GM12878 (cell line): ENCODE results near the gene UAP1L1. TPM values are rescaled to one million over a fixed set of nuclear protein-coding genes. Genes with fewer than 3 reads are reported as not detected.

Experiments used
- ATAC-seq: fragments of 200-7000 bp; cut with Tn5 transposase; 3 replicates; pipeline ENCODE4 v1.9.1; 2020; ENCODE audit warnings: mild to moderate bottlenecking, moderate library complexity
- BruUV-seq: library from RNA; stranded (reverse); fragments of 400-500 nt; replicated peaks from 2 replicates; lab custom pipeline; 2021; lab: Mats Ljungman, UMichigan
- CTCF ChIA-PET: fragments of 300-600 bp; sonication (Branson Sonifier 250); formaldehyde crosslinking; extraction: SDS; loops from one replicate; lab custom pipeline; 2021; ENCODE audit warnings: inconsistent platforms; lab: Yijun Ruan, JAX
- POLR2A ChIA-PET: fragments of 350-600 bp; formaldehyde crosslinking; extraction: SDS; loops from one replicate; lab custom pipeline; 2021; ENCODE audit warnings: inconsistent platforms; lab: Charles Lee
- RAD21 ChIA-PET: fragments of 300-600 bp; sonication (Branson Sonifier 250); formaldehyde crosslinking; loops from one replicate; lab custom pipeline; 2023; ENCODE audit warnings: antibody characterized with exemption; ENCODE audit not compliant: unreplicated experiment; lab: Charles Lee
- SMC1A ChIA-PET: fragments of 300-600 bp; sonication (Branson Sonifier 250); formaldehyde crosslinking; loops from one replicate; lab custom pipeline; 2023; ENCODE audit not compliant: unreplicated experiment, uncharacterized antibody; lab: Charles Lee
- DNase-seq: peaks from one replicate; pipeline ENCODE4 v3.0.0-alpha.2; 2011; ENCODE audit warnings: low read depth, low spot score
- FAIRE-seq: peaks from 3 replicates; lab custom pipeline; 2011; peaks lifted over from hg19 to GRCh38; lab: Jason Lieb, UNC
- H2AFZ ChIP-seq: 2 replicates; pipeline ENCODE4 v1.6.0; 2011; ENCODE audit warnings: low read depth, low read length, control low read depth; ENCODE audit not compliant: control insufficient read depth
- H3K27ac ChIP-seq: 2 replicates; pipeline ENCODE4 v1.5.1; 2011; ENCODE audit warnings: control low read depth; ENCODE audit not compliant: control insufficient read depth, insufficient read depth
- H3K27me3 ChIP-seq, 2 experiments: replicated peaks in 1 of 2; 2 replicates each; pipeline versions ENCODE4 v1.6.0 to v1.6.1; 2011; ENCODE audit warnings: low read length in 1 of 2; ENCODE audit not compliant: control insufficient read depth in 2 of 2, insufficient read depth in 2 of 2
- H3K36me3 ChIP-seq, 2 experiments: 2 replicates each; pipeline ENCODE4 v1.5.1; 2011; ENCODE audit warnings: low read length in 1 of 2; ENCODE audit not compliant: control insufficient read depth in 2 of 2, insufficient read depth in 2 of 2
- H3K4me1 ChIP-seq: 2 replicates; pipeline ENCODE4 v1.6.1; 2011; ENCODE audit warnings: mild to moderate bottlenecking, low read length, moderate library complexity, mixed read lengths; ENCODE audit not compliant: control insufficient read depth, insufficient read depth
- H3K4me2 ChIP-seq: 2 replicates; pipeline ENCODE4 v1.6.0; 2011; ENCODE audit warnings: control low read depth; ENCODE audit not compliant: control insufficient read depth, insufficient read depth
- H3K4me3 ChIP-seq: fragments of 200-600 bp; sonication (generic); 2 replicates; pipeline ENCODE4 v1.5.1; 2016
- H3K79me2 ChIP-seq: 2 replicates; pipeline ENCODE4 v1.6.0; 2011; ENCODE audit warnings: low read length; ENCODE audit not compliant: control insufficient read depth, insufficient read depth
- H3K9ac ChIP-seq: 2 replicates; pipeline ENCODE4 v1.8.0; 2011; ENCODE audit warnings: low read length, control low read depth, mixed read lengths; ENCODE audit not compliant: control insufficient read depth, insufficient read depth
- H3K9me3 ChIP-seq: replicated peaks from 3 replicates; pipeline ENCODE4 v1.5.1; 2011; ENCODE audit warnings: mild to moderate bottlenecking, low read length; ENCODE audit not compliant: control insufficient read depth, insufficient read depth
- H4K20me1 ChIP-seq: 2 replicates; pipeline ENCODE4 v1.6.0; 2011; ENCODE audit not compliant: control insufficient read depth, insufficient read depth
- BHLHE40 ChIP-seq, 2 experiments: fragments of 450-650 bp in 1 of 2; IDR thresholded peaks; 2 replicates each; pipeline ENCODE4 v1.6.1; 2011 to 2017; ENCODE audit warnings: low read depth in 2 of 2, borderline replicate concordance in 1 of 2, improper control_type of control experiment in 1 of 2, low read length in 1 of 2, mild to moderate bottlenecking in 1 of 2
- RFX5 ChIP-seq: IDR thresholded peaks from 2 replicates; pipeline ENCODE4 v1.6.1; 2011; ENCODE audit warnings: low read depth, low read length, improper control_type of control experiment
- SMC3 ChIP-seq: IDR thresholded peaks from 2 replicates; pipeline ENCODE4 v1.6.1; 2011; ENCODE audit warnings: low read length, improper control_type of control experiment, borderline replicate concordance
- WGBS: methylation state at CpG from one replicate; pipeline ENCODE4 v1.1.6; 2016; ENCODE audit warnings: low lambda C conversion rate; ENCODE audit not compliant: insufficient replicate concordance, insufficient coverage; ENCODE audit errors: missing lambda C conversion rate; 5-methylcytosine and 5-hydroxymethylcytosine counted together
- in situ Hi-C: fragments of 300-500 bp; cut with MboI; formaldehyde crosslinking; loops from 9 replicates; pipeline ENCODE4 v1.14.3; 2018; ENCODE audit warnings: mixed read lengths
- intact Hi-C: fragments of 100-400 bp; cut with micrococcal nuclease; formaldehyde crosslinking; loops from one replicate; pipeline ENCODE4 v1.14.2; 2022; ENCODE audit not compliant: unreplicated experiment
- polyA plus RNA-seq, 11 experiments: library from polyadenylated mRNA; depleted of rRNA in 4 of 11; unstranded in 6 of 11; stranded (reverse) in 5 of 11; fragments of >200 nt; fragmentation: Nextera tagmentation in 4 of 11; fragmentation: Illumina TruSeq in 1 of 11; extraction: Ambion mirVana in 4 of 11; extraction: Trizol in 1 of 11; gene quantifications; 1 replicate in 1 of 11; 2 replicates in 10 of 11; pipeline versions ENCODE4 v1.2.1 to v1.2.3, GENCODE V29; 2011 to 2016; ENCODE audit warnings: inconsistent platforms in 2 of 11, missing spikeins in 2 of 11, low read depth in 1 of 11
- total RNA-seq, 4 experiments: library from RNA; depleted of rRNA in 3 of 4; stranded (reverse); fragments of >200 nt in 3 of 4; fragmentation: Illumina TruSeq in 1 of 4; extraction: Trizol in 1 of 4; gene quantifications; 2 replicates each; pipeline versions ENCODE4 v1.2.1 to v1.2.3, GENCODE V29; 2013 to 2021
- TF ChIP-seq, protein P1 (sequence below), 3 experiments: IDR thresholded peaks in 2 of 3; conservative IDR thresholded peaks in 1 of 3; 2 replicates each; pipeline ENCODE4 v1.5.1; 2011; ENCODE audit warnings: low read depth in 3 of 3, low read length in 3 of 3, mild to moderate bottlenecking in 3 of 3, control low read depth in 2 of 3, moderate library complexity in 2 of 3, inconsistent platforms in 1 of 3, mixed read lengths in 1 of 3; ENCODE audit not compliant: control insufficient read depth in 2 of 3, insufficient read depth in 1 of 3; ENCODE audit errors: extremely low read depth in 1 of 3

Gene UAP1L1
- total and polyA plus RNA-seq, 10 of the 15 experiments (the other 5 are each of a cell fraction or from before 2014, with no cell fraction given), result 0.29 to 15.7 (median 5.8) TPM

DNA sequence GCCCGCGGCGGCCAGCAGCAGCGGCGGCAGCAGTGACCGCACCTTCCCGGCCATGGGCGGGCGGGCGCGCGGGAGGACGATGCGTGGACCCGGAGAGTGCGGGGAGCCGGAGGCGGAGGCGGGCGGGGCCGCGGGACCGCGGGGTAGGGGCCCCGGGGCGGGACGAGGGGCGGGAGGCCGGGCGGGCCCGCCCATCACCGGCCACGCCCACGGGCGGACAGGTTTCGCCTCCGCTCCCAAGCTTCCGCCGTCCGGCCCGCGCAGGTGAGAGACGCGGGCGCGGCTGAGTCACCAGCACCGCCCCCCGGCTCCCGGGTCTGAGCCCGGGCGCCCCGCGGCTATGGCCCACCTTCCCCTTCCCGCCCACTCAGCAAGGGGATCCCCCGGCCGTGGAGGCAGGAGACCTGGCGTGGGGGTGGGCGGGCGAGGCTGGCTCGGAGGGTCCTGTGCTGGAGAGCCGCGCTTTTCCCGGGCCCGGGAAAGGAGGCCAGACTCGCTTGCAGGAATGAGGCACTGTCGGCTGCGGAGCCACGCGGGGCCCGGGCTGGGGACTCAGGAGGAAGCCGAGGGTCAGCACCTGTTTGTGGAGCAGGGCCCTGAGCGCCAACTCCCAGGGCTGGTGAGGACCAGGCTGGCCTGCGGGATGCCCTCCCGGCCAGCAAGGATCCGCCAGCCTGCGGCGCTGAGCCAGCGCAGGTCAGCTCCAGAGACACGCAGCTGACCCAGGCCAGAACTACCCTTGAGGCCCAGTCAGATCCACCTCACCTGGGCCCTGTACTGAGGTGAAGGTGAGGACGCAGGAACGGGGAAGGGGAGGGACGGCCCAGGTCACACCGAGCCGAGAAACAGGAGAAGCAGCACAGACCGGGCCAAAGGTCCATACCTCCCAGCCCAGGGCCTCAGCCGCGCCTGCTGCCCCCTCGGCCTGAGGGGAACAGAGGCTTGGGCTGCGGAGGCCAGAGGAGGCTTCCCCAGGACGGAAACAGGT is 23.1 kb upstream of the UAP1L1 start, which contains the start of gene ENTPD2:
TSS of gene ENTPD2 (minus strand) at position 118 of the 988 bp plus-strand sequence. CDS start at position 54, 64 bp downstream.
- Histone ChIP-seq H3K9ac (no peak within 1 kb of the TSS), H3K27ac (no peak within 1 kb of the TSS), H3K4me3 (no peak within 1 kb of the TSS), H3K4me1 (no peaks in the 10 kb centered on the region), H3K27me3 (peaks cover 10 to 16% of the 10 kb centered on the region in 2 experiments; a peak in 3 of 4 replicates), H4K20me1 (no peaks in the 10 kb centered on the region), H3K9me3 (no peaks in the 10 kb centered on the region), H3K4me2 (peak within 1 kb of the TSS; percentile 13; the same call in 1 of the 2 replicates), H3K79me2 (no peaks in the 10 kb centered on the region), H3K36me3 (no peaks in the 10 kb centered on the region), H2AFZ (no peak within 1 kb of the TSS)
- FAIRE-seq, result no peak
- in situ Hi-C loops, result no loop called here
- ChIA-PET POLR2A (no interaction called here), CTCF (no interaction called here), SMC1A (no interaction called here), RAD21 (no interaction called here)
- WGBS, result 52% methylated on average over 40 of the region's 90 CpGs
- ATAC-seq, result peak; percentile 45; the same call in 2 of the 3 replicates
- TF ChIP-seq SMC3 (no peak), BHLHE40 (IDR thresholded peaks at IDR 0.05; ENCODE audit: borderline replicate concordance in 1 of 2, low read depth in 2 of 2, low read length in 1 of 2) (peak in 1 of 2 experiments; percentile 9; a peak in 1 of 4 replicates), RFX5 (no peak)
- TF ChIP-seq, protein P1, sequence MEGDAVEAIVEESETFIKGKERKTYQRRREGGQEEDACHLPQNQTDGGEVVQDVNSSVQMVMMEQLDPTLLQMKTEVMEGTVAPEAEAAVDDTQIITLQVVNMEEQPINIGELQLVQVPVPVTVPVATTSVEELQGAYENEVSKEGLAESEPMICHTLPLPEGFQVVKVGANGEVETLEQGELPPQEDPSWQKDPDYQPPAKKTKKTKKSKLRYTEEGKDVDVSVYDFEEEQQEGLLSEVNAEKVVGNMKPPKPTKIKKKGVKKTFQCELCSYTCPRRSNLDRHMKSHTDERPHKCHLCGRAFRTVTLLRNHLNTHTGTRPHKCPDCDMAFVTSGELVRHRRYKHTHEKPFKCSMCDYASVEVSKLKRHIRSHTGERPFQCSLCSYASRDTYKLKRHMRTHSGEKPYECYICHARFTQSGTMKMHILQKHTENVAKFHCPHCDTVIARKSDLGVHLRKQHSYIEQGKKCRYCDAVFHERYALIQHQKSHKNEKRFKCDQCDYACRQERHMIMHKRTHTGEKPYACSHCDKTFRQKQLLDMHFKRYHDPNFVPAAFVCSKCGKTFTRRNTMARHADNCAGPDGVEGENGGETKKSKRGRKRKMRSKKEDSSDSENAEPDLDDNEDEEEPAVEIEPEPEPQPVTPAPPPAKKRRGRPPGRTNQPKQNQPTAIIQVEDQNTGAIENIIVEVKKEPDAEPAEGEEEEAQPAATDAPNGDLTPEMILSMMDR (IDR thresholded peaks at IDR 0.05 in 2 of 3, conservative IDR thresholded peaks at IDR 0.05 in 1 of 3; ENCODE audit: control insufficient read depth in 2 of 3, extremely low read depth in 1 of 3, insufficient read depth in 1 of 3, low read depth in 3 of 3, low read length in 3 of 3), result no peak
- no peak for DNase-seq
- intact Hi-C loops, result no loop called here
- BruUV-seq, result no TSS peak
